ENCODE measurements around the gene NDFIP2.

Gene NDFIP2

DNA sequence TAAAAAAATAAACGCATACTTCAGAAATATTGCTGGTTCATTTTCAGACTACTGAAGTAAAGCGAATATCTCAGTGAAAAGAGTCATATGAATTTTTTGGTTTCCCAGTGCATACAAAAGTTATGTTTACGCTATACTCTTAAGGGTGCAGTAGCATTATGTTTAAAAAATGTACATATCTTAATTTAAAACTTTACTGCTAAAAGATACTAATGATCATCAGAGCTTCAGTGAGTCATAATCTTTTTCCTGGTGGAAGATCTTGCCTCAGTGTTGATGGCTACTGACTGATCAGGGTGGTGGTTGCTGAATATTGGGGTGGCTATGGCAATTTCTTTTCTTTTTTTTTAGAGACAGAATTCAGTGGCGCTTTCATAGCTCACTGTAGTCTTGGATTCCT is 48.9 kb downstream of the NDFIP2 start:
- Histone ChIP-seq H4K91ac (ENCODE audit: low read depth, low read length) (no peak overlapping the region), H3K4ac (ENCODE audit: low read depth, low read length) (no peak overlapping the region), H3K14ac (ENCODE audit: low read length) (no peak overlapping the region), H2AFZ (ENCODE audit: insufficient read depth, low read length, poor library complexity) (no peak overlapping the region), H3K4me3 (ENCODE audit: low read depth, low read length) (no peak overlapping the region), H3K79me1 (ENCODE audit: low read length) (no peaks in the 10 kb centered on the region), H2BK120ac (ENCODE audit: insufficient read depth, low read length, poor library complexity) (no peak overlapping the region), H2BK5ac (ENCODE audit: low read depth, low read length, poor library complexity) (no peak overlapping the region), H3K4me1 (ENCODE audit: control insufficient read depth in 1 of 2, insufficient read depth in 2 of 2, low read length in 2 of 2) (peaks cover 0 to 2% of the 10 kb centered on the region in 2 experiments), H3K36me3 (ENCODE audit: control insufficient read depth in 1 of 2, insufficient read depth in 2 of 2, low read length in 2 of 2) (peaks cover 3 to 8% of the 10 kb centered on the region in 2 experiments), H2AK5ac (ENCODE audit: low read length) (no peak overlapping the region), H4K12ac (ENCODE audit: low read depth, low read length) (no peak overlapping the region), H3K9ac (ENCODE audit: low read length) (no peak overlapping the region), H2BK12ac (ENCODE audit: low read length) (no peak overlapping the region), H3K9me3 (ENCODE audit: insufficient read depth, low read depth, low read length) (no peaks in the 10 kb centered on the region), H3K18ac (ENCODE audit: low read length) (no peak overlapping the region), H3K23ac (ENCODE audit: low read length) (no peak overlapping the region), H4K8ac (ENCODE audit: low read depth, low read length) (no peak overlapping the region), H3K4me2 (ENCODE audit: low read length) (no peak overlapping the region), H3K27ac (ENCODE audit: low read depth, low read length) (no peak overlapping the region), H3K79me2 (ENCODE audit: control insufficient read depth, insufficient read depth, low read length, poor library complexity) (no peaks in the 10 kb centered on the region), H3K27me3 (ENCODE audit: insufficient read depth, low read length) (no peaks in the 10 kb centered on the region)
- WGBS (ENCODE audit: extremely low coverage, insufficient coverage, insufficient read length), result no CpG with 5 or more reads among the region's 4 CpGs
- no peak for DNase-seq

- H4K12ac ChIP-seq (ENCODE audit: low read depth, low read length), result no peak overlapping the region
- H3K27ac ChIP-seq (ENCODE audit: low read depth, low read length), result no peak overlapping the region
- H3K23ac ChIP-seq (ENCODE audit: low read length), result no peak overlapping the region
- H3K79me2 ChIP-seq (ENCODE audit: control insufficient read depth, insufficient read depth, low read length, poor library complexity), result no peaks in the 10 kb centered on the region
- H2BK120ac ChIP-seq (ENCODE audit: insufficient read depth, low read length, poor library complexity), result no peak overlapping the region
- no CpG with 5 or more reads among the region's 2 CpGs for WGBS (ENCODE audit: extremely low coverage, insufficient coverage, insufficient read length)
- H3K9me3 ChIP-seq (ENCODE audit: insufficient read depth, low read depth, low read length), result no peaks in the 10 kb centered on the region
- peaks cover 3 to 8% of the 10 kb centered on the region in 2 experiments for H3K36me3 ChIP-seq (ENCODE audit: control insufficient read depth in 1 of 2, insufficient read depth in 2 of 2, low read length in 2 of 2)
- no peaks in the 10 kb centered on the region for H3K79me1 ChIP-seq (ENCODE audit: low read length)
- H4K91ac ChIP-seq (ENCODE audit: low read depth, low read length), result no peak overlapping the region
- no peak for DNase-seq
- no peak overlapping the region for H2AK5ac ChIP-seq (ENCODE audit: low read length)
- H3K4ac ChIP-seq (ENCODE audit: low read depth, low read length), result no peak overlapping the region
- no peak overlapping the region for H3K4me3 ChIP-seq (ENCODE audit: low read depth, low read length)
- no peaks in the 10 kb centered on the region for H3K4me1 ChIP-seq (ENCODE audit: control insufficient read depth in 1 of 2, insufficient read depth in 2 of 2, low read length in 2 of 2)
- no peak overlapping the region for H2BK12ac ChIP-seq (ENCODE audit: low read length)
- no peak overlapping the region for H4K8ac ChIP-seq (ENCODE audit: low read depth, low read length)
- no peak overlapping the region for H3K18ac ChIP-seq (ENCODE audit: low read length)
- no peak overlapping the region for H2AFZ ChIP-seq (ENCODE audit: insufficient read depth, low read length, poor library complexity)
- H3K9ac ChIP-seq (ENCODE audit: low read length), result no peak overlapping the region
- no peaks in the 10 kb centered on the region for H3K27me3 ChIP-seq (ENCODE audit: insufficient read depth, low read length)
- H2BK5ac ChIP-seq (ENCODE audit: low read depth, low read length, poor library complexity), result no peak overlapping the region
- no peak overlapping the region for H3K14ac ChIP-seq (ENCODE audit: low read length)
- no peak overlapping the region for H3K4me2 ChIP-seq (ENCODE audit: low read length)
Observed at GRCh38 chr13:79530270-79530669, 49.3 kb downstream of the NDFIP2 start.

DNA sequence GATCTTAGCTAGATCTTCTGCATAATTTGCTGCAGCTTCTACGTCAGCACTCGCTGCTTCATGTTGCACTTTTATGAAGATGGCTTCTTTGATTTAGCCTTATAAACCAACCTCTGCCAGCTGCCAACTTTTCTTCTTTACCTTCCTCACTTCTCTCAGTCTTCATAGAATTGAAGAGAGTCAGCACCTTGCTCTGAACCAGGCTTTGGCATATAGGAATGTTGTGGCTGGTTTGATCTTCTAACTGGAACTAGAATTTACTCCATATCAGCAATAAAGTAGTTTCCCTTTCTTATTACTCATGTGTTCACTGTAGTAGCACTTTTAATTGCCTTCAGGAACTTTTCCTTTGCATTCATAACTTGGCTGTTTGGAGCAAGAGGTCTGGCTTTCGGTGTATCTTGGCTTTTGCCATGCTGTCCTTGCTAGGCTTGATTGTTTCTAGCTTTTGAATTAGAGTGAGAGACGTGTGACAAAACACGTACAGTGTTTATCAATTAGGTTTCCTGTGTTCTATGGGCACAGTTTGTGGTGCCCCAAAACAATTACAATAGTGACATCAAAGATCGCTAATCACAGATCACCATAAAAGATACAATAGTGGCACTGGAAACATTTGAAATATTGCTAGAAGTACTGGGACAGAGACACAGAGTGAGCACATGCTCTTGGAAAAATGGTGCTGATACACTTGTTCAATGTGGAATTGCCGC is 50.7 kb downstream of the NDFIP2 start:
- no peak overlapping the region for H3K14ac ChIP-seq (ENCODE audit: low read length)
- H4K12ac ChIP-seq (ENCODE audit: low read depth, low read length), result no peak overlapping the region
- H2AK5ac ChIP-seq (ENCODE audit: low read length), result no peak overlapping the region
- WGBS (ENCODE audit: extremely low coverage, insufficient coverage, insufficient read length), result no CpG with 5 or more reads among the region's 7 CpGs
- H3K4ac ChIP-seq (ENCODE audit: low read depth, low read length), result no peak overlapping the region
- no peak overlapping the region for H2BK5ac ChIP-seq (ENCODE audit: low read depth, low read length, poor library complexity)
- H2BK120ac ChIP-seq (ENCODE audit: insufficient read depth, low read length, poor library complexity), result no peak overlapping the region
- no peaks in the 10 kb centered on the region for H3K27me3 ChIP-seq (ENCODE audit: insufficient read depth, low read length)
- no peaks in the 10 kb centered on the region for H3K9me3 ChIP-seq (ENCODE audit: insufficient read depth, low read depth, low read length)
- no peaks in the 10 kb centered on the region for H3K79me1 ChIP-seq (ENCODE audit: low read length)
- no peak overlapping the region for H2BK12ac ChIP-seq (ENCODE audit: low read length)
- no peak overlapping the region for H3K4me2 ChIP-seq (ENCODE audit: low read length)
- H3K4me1 ChIP-seq (ENCODE audit: control insufficient read depth in 1 of 2, insufficient read depth in 2 of 2, low read length in 2 of 2), result no peaks in the 10 kb centered on the region
- no peak overlapping the region for H4K8ac ChIP-seq (ENCODE audit: low read depth, low read length)
- H3K79me2 ChIP-seq (ENCODE audit: control insufficient read depth, insufficient read depth, low read length, poor library complexity), result no peaks in the 10 kb centered on the region
- no peak overlapping the region for H4K91ac ChIP-seq (ENCODE audit: low read depth, low read length)
- H2AFZ ChIP-seq (ENCODE audit: insufficient read depth, low read length, poor library complexity), result no peak overlapping the region
- H3K23ac ChIP-seq (ENCODE audit: low read length), result no peak overlapping the region
- no peak overlapping the region for H3K4me3 ChIP-seq (ENCODE audit: low read depth, low read length)
- H3K18ac ChIP-seq (ENCODE audit: low read length), result no peak overlapping the region
- no peak overlapping the region for H3K27ac ChIP-seq (ENCODE audit: low read depth, low read length)
- no peak overlapping the region for H3K9ac ChIP-seq (ENCODE audit: low read length)
- H3K36me3 ChIP-seq (ENCODE audit: control insufficient read depth in 1 of 2, insufficient read depth in 2 of 2, low read length in 2 of 2), result peaks cover 3 to 8% of the 10 kb centered on the region in 2 experiments
- no peak for DNase-seq

- Histone ChIP-seq H2AK5ac (ENCODE audit: low read length) (no peak overlapping the region), H2AFZ (ENCODE audit: insufficient read depth, low read length, poor library complexity) (no peak overlapping the region), H3K79me2 (ENCODE audit: control insufficient read depth, insufficient read depth, low read length, poor library complexity) (no peaks in the 10 kb centered on the region), H3K23ac (ENCODE audit: low read length) (no peak overlapping the region), H3K9me3 (ENCODE audit: insufficient read depth, low read depth, low read length) (no peaks in the 10 kb centered on the region), H2BK12ac (ENCODE audit: low read length) (no peak overlapping the region), H4K12ac (ENCODE audit: low read depth, low read length) (no peak overlapping the region), H3K4me3 (ENCODE audit: low read depth, low read length) (no peak overlapping the region), H4K91ac (ENCODE audit: low read depth, low read length) (no peak overlapping the region), H3K27ac (ENCODE audit: low read depth, low read length) (no peak overlapping the region), H2BK5ac (ENCODE audit: low read depth, low read length, poor library complexity) (no peak overlapping the region), H3K14ac (ENCODE audit: low read length) (no peak overlapping the region), H2BK120ac (ENCODE audit: insufficient read depth, low read length, poor library complexity) (no peak overlapping the region), H3K27me3 (ENCODE audit: insufficient read depth, low read length) (no peaks in the 10 kb centered on the region), H4K8ac (ENCODE audit: low read depth, low read length) (no peak overlapping the region), H3K18ac (ENCODE audit: low read length) (no peak overlapping the region), H3K79me1 (ENCODE audit: low read length) (no peaks in the 10 kb centered on the region), H3K36me3 (ENCODE audit: control insufficient read depth in 1 of 2, insufficient read depth in 2 of 2, low read length in 2 of 2) (peaks cover 4 to 6% of the 10 kb centered on the region in 2 experiments), H3K4ac (ENCODE audit: low read depth, low read length) (no peak overlapping the region), H3K4me1 (ENCODE audit: control insufficient read depth in 1 of 2, insufficient read depth in 2 of 2, low read length in 2 of 2) (no peaks in the 10 kb centered on the region), H3K4me2 (ENCODE audit: low read length) (no peak overlapping the region), H3K9ac (ENCODE audit: low read length) (no peak overlapping the region)
- WGBS (ENCODE audit: extremely low coverage, insufficient coverage, insufficient read length), result no CpG with 5 or more reads among the region's 2 CpGs
- DNase-seq, result no peak
Observed at GRCh38 chr13:79532576-79532975, 51.6 kb downstream of the NDFIP2 start.
